Measurements from ENCODE around the gene WIPF1. TPM values are rescaled to one million over a fixed set of nuclear protein-coding genes. Genes with fewer than 3 reads are reported as not detected.

The WIPF1 gene
- polyA plus RNA-seq, 2 of the 4 experiments (the other 2 are of a cell fraction), result 16.4 to 20.1 TPM

- Histone ChIP-seq H3K4me1 (peaks cover 47% of the 10 kb centered on the region), H3K4me2 (peak overlapping the region; percentile 80), H3K9me3 (no peaks in the 10 kb centered on the region), H3K27ac (peak overlapping the region; percentile 72 to 81), H3K4me3 (no peak overlapping the region)
- DNase-seq (ENCODE audit: low read depth in 1 of 2, low spot score in 1 of 2) (peak; percentile 56 to 82), FAIRE-seq (no peak), ATAC-seq (peak; percentile 91)
- ChIA-PET POLR2A (no interaction called here), CTCF (interaction anchor here (0.8 to 3.8 kb wide), 6 partner anchors 20 to 91 kb away, joined by 3 to 12 read pairs (median 5); no protein-coding TSS in a partner anchor)
- WGBS (ENCODE audit: missing lambda C conversion rate), result 18% methylated on average over 3 of the region's 3 CpGs
- TF ChIP-seq FOXS1 (CRISPR knock-in tag; IDR thresholded peaks at IDR 0.05), result no peak; the same call in 1 of the 2 replicates
- TF ChIP-seq FOSL2 (IDR thresholded peaks at IDR 0.05), result no peak
- TF ChIP-seq FOSL2 (CRISPR knock-in tag; IDR thresholded peaks at IDR 0.05), result peak; percentile 53
- no peak for TF ChIP-seq KDM1A (IDR thresholded peaks at IDR 0.05; ENCODE audit: low read depth)
- TF ChIP-seq EP300 (IDR thresholded peaks at IDR 0.05), result peak in 1 of 2 experiments; percentile 25; a peak in 1 of 5 replicates
- 0 out of 2 replicates have a peak, but pooled peaks have one; percentile 30 for TF ChIP-seq ATOH8 (CRISPR knock-in tag; IDR thresholded peaks at IDR 0.05; ENCODE audit: low read depth)
- TF ChIP-seq PBX3 (IDR thresholded peaks at IDR 0.05), result peak; percentile 43; the same call in 1 of the 2 replicates
- peak; percentile 56; the same call in 1 of the 2 replicates for TF ChIP-seq JUNB (IDR thresholded peaks at IDR 0.05)
- TF ChIP-seq RAD21 (conservative IDR thresholded peaks at IDR 0.05 in 1 of 2, IDR thresholded peaks at IDR 0.05 in 1 of 2), result no peak
- peak; percentile 97 for TF ChIP-seq HOXB5 (CRISPR knock-in tag; IDR thresholded peaks at IDR 0.05)
- peak; percentile 53; the same call in 1 of the 2 replicates for TF ChIP-seq GATA3 (IDR thresholded peaks at IDR 0.05; ENCODE audit: borderline replicate concordance)
Measured at GRCh38 chr2:174606336-174606735, 8.7 kb upstream of the WIPF1 start.

GRCh38 chr2:174605687-174606086 is 8.1 kb upstream of the WIPF1 start:
- peak overlapping the region; percentile 80 for H3K4me2 ChIP-seq
- POLR2A ChIA-PET, result no interaction called here
- FAIRE-seq (no peak), DNase-seq (ENCODE audit: low read depth in 1 of 2, low spot score in 1 of 2) (peak; percentile 26 to 51), ATAC-seq (peak; percentile 69 to 76; a peak in 4 of 6 replicates)
- peaks cover 45% of the 10 kb centered on the region for H3K4me1 ChIP-seq
- CTCF ChIA-PET, result interaction anchor here (0.8 to 3.8 kb wide), 5 partner anchors 19 to 83 kb away, joined by 3 to 12 read pairs (median 6); no protein-coding TSS in a partner anchor
- no peak overlapping the region for H3K4me3 ChIP-seq
- no peaks in the 10 kb centered on the region for H3K9me3 ChIP-seq
- peak overlapping the region; percentile 56 to 81; a peak in 4 of 6 replicates for H3K27ac ChIP-seq
- TF ChIP-seq RAD21 (conservative IDR thresholded peaks at IDR 0.05 in 1 of 2, IDR thresholded peaks at IDR 0.05 in 1 of 2) (peak; percentile 55 to 57), KDM1A (IDR thresholded peaks at IDR 0.05; ENCODE audit: low read depth) (no peak), SMC3 (IDR thresholded peaks at IDR 0.05) (peak; percentile 36), CTCF (IDR thresholded peaks at IDR 0.05) (peak; percentile 63)

- CTCF ChIA-PET, result interaction anchor here (0.6 to 3.8 kb wide), 2 partner anchors 86 to 1154 kb away, joined by 3 to 12 read pairs; no protein-coding TSS in a partner anchor
- Histone ChIP-seq H3K4me3 (no peak overlapping the region), H3K4me1 (peaks cover 34% of the 10 kb centered on the region), H3K9me3 (no peaks in the 10 kb centered on the region), H3K4me2 (no peak overlapping the region), H3K27ac (no peak overlapping the region)
- WGBS (ENCODE audit: missing lambda C conversion rate), result 67% methylated on average over 3 of the region's 3 CpGs
- peak; percentile 49 to 64; a peak in 3 of 6 replicates for ATAC-seq
- TF ChIP-seq PHF8 (IDR thresholded peaks at IDR 0.05; ENCODE audit: borderline replicate concordance, low read depth) (no peak), CTCF (IDR thresholded peaks at IDR 0.05) (peak; percentile 32; the same call in 2 of the 3 replicates), EHMT2 (IDR thresholded peaks at IDR 0.05; ENCODE audit: low read depth) (peak; percentile 51; the same call in 1 of the 2 replicates), RAD21 (conservative IDR thresholded peaks at IDR 0.05 in 1 of 2, IDR thresholded peaks at IDR 0.05 in 1 of 2) (peak; percentile 27 to 35; a peak in 1 of 5 replicates), SMC3 (IDR thresholded peaks at IDR 0.05) (peak; percentile 17; the same call in 1 of the 3 replicates), CBX2 (IDR thresholded peaks at IDR 0.05; ENCODE audit: borderline replicate concordance, low read depth) (no peak), ZFP36 (IDR thresholded peaks at IDR 0.05; ENCODE audit: borderline replicate concordance, partially characterized antibody) (no peak), EHF (CRISPR knock-in tag; IDR thresholded peaks at IDR 0.05) (no peak), MAX (IDR thresholded peaks at IDR 0.05) (no peak), EP300 (IDR thresholded peaks at IDR 0.05) (no peak), HOXB13 (CRISPR knock-in tag; IDR thresholded peaks at IDR 0.05; ENCODE audit: low read depth) (no peak)
- no peak for FAIRE-seq
- DNase-seq (ENCODE audit: low read depth in 1 of 2, low spot score in 1 of 2), result peak in 1 of 2 experiments; percentile 48
- POLR2A ChIA-PET, result no interaction called here
Measured at GRCh38 chr2:174603280-174603679, 5.7 kb upstream of the WIPF1 start.

Measured in A549 (cell line).